SK-MEL-5 (cell line): ENCODE measurements around the gene IER5. TPM values are rescaled to one million over a fixed set of nuclear protein-coding genes. Genes with fewer than 3 reads are reported as not detected.
A peak's percentile ranks its signal among the peaks of the same experiment; 100 is the strongest.

ENCODE experiments used
- DNase-seq: peaks from one replicate; pipeline ENCODE4 v3.0.0-alpha.2; 2016; ENCODE audit warnings: low read depth, low spot score
- in situ Hi-C: cut with HindIII; loops from 2 replicates; pipeline ENCODE4 v1.10.0; 2016; ENCODE audit warnings: low sequenced_read_pairs, high pct_unique_total_duplicates, low pct_unique_long_range_greater_than_20kb
- total RNA-seq: library from RNA; depleted of rRNA; stranded (reverse); fragments of >200 nt; shearing (Covaris generic); gene quantifications from 2 replicates; pipeline ENCODE4 v1.2.3, GENCODE V29; 2014

IER5 gene
- total RNA-seq, 1 experiment from 2014 or later: 32.6 TPM

GRCh38 chr1:181091309-181092040, 3.0 kb downstream of the IER5 start:
- DNase-seq: no peak
- in situ Hi-C loops: no loop called here

DNA sequence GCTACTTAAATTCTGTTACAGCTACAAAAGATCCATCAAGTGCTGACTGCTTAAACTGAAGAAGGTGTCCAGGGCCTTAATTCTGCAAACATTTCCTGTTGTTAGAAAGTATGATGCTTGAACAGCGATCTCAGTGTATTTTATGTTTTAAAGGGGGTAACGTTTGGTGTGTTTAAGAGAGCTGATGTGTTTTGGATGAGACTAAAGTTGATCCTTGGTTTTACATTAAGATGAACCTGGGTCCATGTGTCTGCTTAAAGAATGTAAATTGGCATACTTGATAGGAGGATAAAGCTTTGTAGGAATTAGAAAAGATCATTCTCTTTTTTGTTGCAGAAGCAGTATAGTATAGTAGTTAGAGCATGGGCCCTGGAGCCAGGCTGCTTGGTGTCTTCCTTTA, 3.6 kb downstream of the IER5 start:
- in situ Hi-C loops: no loop called here
- no peak for DNase-seq

- no peak for DNase-seq
- in situ Hi-C loops: no loop called here
Observed at GRCh38 chr1:181092883-181093458, 4.5 kb downstream of the IER5 start.

DNA sequence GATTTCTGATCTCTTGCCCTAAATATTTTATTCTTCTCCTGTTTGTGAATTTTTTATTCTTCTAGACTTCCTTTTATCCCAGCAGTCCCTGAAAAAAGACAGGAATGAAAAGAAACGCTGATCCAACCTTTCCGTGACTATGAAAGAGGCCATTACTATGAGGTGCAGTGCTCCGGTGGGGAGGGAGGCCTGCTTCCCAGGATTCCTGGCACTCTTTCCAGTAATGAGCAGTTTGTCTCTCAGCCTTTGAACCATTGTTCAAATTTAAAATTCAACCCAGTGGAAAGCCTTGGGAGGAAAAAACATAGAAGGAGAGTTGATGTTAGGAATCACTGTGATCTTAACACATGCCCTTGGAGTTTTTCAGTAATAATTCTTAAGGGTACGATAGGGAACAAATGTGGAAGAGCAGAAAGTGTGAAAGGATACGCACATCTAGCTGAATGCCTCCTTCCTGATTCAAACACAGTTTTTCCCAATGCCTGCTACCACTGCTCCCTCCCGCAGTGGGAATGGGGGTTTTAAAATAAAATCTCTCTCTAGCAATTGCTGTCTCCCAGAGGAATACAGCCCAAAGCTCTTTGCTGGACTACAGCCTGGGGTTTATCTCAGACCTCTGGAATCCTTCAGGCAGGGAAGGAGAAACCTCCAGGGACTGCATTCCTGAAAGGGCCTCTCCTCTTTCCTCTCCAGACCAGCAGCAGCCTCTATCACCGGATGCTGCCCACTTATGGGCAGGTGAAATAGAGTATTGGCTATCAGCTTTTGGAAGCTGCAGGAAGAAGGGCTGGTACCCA, 6.1 kb downstream of the IER5 start:
- DNase-seq: peak; percentile 28
- in situ Hi-C loops: no loop called here

DNA sequence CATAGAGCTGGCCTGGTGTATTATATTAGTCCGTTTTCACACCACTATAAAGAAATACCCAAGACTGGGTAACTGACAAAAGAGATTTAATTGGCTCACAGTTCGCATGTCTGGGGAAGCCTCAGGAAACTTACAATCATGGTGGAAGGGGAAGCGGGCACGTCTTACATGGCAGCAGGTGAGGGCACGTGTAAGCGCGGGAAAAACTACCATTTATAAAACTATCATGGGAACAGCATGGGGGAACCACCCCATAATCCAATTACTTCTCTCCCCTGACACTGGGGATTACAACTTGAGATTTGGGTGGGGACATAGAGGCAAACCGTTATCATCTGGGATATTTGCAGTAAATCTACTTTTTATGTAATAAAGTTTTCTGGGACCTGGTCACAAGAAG, 6.8 kb downstream of the IER5 start:
- no peak for DNase-seq
- in situ Hi-C loops: no loop called here

DNA sequence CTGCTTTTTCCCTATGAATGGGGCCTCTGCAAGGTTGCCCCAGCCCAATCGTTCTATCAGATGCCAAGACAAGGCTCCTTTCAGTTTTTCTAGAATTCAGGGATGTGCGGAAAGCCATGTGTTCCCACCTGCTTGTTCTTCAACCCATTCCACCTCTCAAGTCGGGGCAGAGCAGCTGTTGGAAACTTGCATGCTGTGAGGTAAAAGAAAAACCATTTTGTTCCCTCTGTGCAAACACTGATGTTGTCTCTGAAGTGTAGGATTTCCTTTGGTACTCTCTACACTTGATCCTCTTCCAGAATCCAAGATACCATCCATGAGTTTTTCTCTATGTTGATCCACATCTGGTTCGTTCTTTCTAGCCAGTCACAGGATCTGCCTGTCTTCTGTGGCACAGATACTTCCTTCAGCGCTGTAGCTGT, 7.3 kb downstream of the IER5 start:
- in situ Hi-C loops: no loop called here

GRCh38 chr1:181097242-181097641, 8.7 kb downstream of the IER5 start:
- in situ Hi-C loops: no loop called here

More for the DNA sequence above, 7.3 kb downstream of the IER5 start:
- no peak for DNase-seq

DNA sequence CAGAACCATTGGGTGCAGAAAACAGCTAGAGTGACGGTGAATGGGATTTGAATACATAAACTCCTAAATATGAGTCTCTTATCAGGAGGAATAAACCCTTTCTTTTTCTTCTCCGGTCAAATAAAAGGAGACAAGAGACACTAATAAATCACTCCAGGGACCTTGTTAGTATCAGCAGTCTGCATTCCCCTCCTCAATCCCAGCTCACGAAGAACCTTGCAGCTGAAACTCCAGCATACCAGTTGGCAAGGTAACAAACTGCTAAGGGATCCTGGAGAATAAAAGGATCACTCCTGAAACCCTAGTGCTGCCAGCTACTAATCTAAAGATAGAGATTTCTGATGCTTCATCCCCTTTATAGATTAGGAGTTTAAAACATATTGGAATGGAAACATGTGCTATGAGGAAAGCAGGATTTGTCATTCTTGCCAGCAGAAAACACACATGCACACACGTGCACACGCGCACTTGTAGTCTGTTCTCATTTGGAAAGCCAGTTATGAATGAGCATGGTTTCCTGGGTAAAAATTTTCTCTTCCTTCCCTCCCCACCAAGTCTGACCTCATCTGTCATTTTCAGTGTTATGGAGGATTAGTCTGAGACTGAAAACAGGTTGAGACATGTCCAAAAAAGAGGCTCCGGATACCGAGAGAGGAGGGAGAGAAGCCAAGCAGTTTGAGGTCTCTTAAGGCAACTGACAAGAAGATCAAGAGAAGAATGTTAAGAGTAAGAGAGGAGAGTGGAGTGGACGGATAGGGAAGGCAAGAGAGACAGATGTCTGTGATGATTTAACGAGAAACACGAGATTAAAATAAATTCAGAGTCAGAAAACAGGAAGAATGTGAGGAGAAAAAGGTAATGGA, 10.9 kb downstream of the IER5 start:
- in situ Hi-C loops: no loop called here
- no peak for DNase-seq

More at GRCh38 chr1:181097242-181097641, 8.7 kb downstream of the IER5 start:
- DNase-seq: no peak

- in situ Hi-C loops: no loop called here
- no peak for DNase-seq
Observed at GRCh38 chr1:181100015-181100905, 11.8 kb downstream of the IER5 start.

- DNase-seq: no peak
- in situ Hi-C loops: no loop called here
Observed at GRCh38 chr1:181100934-181101333, 12.4 kb downstream of the IER5 start.

DNA sequence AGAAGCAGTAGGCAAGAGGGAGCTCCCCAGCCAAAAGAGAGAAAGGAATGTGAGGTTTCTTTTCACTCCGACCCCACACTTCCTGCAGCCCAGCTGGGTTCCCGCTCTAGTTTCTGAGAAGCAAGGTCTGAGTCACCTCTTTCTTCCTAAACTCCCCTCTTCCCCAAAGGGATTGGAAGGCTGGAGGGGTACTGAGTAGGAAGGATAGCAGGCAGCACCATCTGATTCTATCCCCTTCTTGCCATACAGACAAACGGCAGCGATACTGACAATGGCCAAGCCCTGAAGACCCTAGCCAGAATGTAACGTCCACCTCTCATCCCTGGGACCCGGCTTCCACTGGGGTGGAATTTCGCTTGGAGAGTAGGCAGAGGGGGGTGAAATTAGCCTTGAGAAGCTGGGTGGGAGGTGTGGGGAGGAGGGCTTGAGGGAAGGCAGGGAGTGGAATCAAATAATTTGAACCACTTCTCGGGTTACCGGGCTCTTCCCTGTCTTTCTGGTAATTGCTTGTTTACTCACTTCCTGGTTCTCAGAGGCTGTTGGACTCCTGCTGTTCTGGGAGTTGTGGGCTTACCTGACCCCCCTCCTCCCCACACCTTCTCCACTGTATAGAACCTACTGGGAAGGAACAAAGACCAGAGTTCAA, 13.2 kb downstream of the IER5 start:
- in situ Hi-C loops: no loop called here
- no peak for DNase-seq

DNA sequence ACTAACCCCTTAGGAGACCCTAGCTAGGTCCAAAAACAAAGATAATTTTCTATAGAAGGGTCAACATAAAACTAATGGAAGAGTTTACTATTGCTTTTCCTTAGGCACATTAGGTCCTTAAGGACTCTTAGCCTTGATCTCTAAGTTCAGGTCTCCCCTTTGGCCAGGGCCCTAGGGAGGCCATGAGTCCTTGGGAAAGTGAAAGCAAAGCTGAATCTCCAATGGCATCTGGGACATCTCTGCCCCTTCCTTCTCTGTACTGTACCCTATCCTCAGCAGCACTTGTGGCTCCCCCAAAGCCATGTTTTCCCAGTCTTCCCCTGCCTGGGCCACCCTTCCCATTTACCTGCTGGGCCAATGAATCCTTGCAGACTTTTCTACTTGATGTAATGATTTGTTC, 14.3 kb downstream of the IER5 start:
- no peak for DNase-seq
- in situ Hi-C loops: no loop called here

GRCh38 chr1:181103399-181103798, 14.9 kb downstream of the IER5 start:
- no peak for DNase-seq
- in situ Hi-C loops: no loop called here

DNA sequence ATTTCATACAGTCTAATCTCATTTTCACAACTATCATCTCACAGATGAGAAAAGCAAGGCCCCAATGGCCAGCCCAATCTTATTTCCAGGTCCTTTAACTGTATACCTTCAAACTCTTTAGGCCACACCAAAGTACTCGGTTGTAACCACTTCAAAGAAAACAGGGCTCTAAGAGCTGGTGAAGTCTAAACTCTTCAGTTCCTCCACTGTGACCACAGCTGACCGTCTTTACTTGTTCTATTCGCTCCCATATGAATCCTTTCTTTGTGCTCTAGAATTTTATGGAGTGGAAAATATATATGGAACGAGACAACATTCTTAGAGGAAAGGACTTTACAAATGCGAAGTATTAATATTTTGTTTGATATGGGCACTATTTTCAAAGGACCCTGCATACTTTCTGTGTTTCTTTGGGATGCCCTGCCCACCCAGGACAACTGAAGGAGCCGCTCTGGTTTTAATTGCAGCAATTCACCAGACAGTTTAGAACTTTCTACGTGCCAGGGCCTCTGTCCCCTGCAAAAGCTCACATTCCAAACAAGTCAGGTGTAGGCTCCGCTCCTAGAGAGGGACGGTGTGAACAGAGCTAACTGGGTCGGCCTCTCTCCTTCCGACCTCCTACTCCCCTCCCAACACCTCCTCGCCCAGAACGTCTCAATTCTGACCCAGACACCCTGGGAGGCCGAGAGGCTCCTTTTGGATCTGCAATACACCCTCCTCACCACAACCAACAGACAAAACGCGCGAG, 15.7 kb downstream of the IER5 start:
- in situ Hi-C loops: no loop called here
- peak; percentile 32 for DNase-seq

GRCh38 chr1:181104790-181105133, 16.3 kb downstream of the IER5 start:
- in situ Hi-C loops: no loop called here
- DNase-seq: no peak
